Sigmoid colon (tissue), 7 donors: ENCODE data around the gene HDAC9. TPM values are rescaled to one million over a fixed set of nuclear protein-coding genes. Genes with fewer than 3 reads are reported as not detected.

Experiments
- DNase-seq: peaks from one replicate; pipeline ENCODE4 v3.0.0-alpha.2; 2019
- H3K27ac ChIP-seq, 4 donors: fragments of 200-600 bp; sonication (generic); one replicate each; pipeline ENCODE4 v1.5.1; 2016 to 2019; ENCODE audit warnings: mild to moderate bottlenecking in 1 of 4
- H3K27me3 ChIP-seq, 3 donors: fragments of 200-600 bp; sonication (generic); one replicate each; pipeline ENCODE4 v1.5.1; 2019; ENCODE audit warnings: mild to moderate bottlenecking in 1 of 3
- H3K36me3 ChIP-seq, 4 donors: fragments of 200-600 bp; sonication (generic); one replicate each; pipeline ENCODE4 v1.5.1; 2016 to 2019
- H3K4me1 ChIP-seq, 4 donors: fragments of 200-600 bp; sonication (generic); one replicate each; pipeline ENCODE4 v1.5.1; 2017 to 2019
- H3K4me3 ChIP-seq, 4 donors: fragments of 200-600 bp; sonication (generic); one replicate each; pipeline ENCODE4 v1.5.1; 2017 to 2019; ENCODE audit warnings: mild to moderate bottlenecking in 2 of 4, moderate library complexity in 1 of 4
- H3K9me3 ChIP-seq, 4 donors: fragments of 200-600 bp in 3 of 4; sonication (generic) in 3 of 4; one replicate each; pipeline versions ENCODE4 v1.5.1 to v1.6.1; 2013 to 2019
- CTCF ChIP-seq, 4 experiments: fragments of 450-650 bp in 3 of 4; fragments of 200-600 bp in 1 of 4; IDR thresholded peaks; one replicate each; pipeline ENCODE4 v1.5.1; 2016 to 2019; ENCODE audit warnings: antibody characterized with exemption in 4 of 4, mild to moderate bottlenecking in 3 of 4, moderate library complexity in 2 of 4
- EP300 ChIP-seq, 4 donors: sonication (generic); formaldehyde crosslinking; IDR thresholded peaks; one replicate each; pipeline ENCODE4 v1.6.1; 2017; ENCODE audit warnings: antibody characterized with exemption in 4 of 4
- POLR2A ChIP-seq, 2 donors: fragments of 450-650 bp; IDR thresholded peaks; one replicate each; pipeline ENCODE4 v1.6.1; 2016; ENCODE audit warnings: antibody characterized with exemption in 2 of 2, mild to moderate bottlenecking in 2 of 2, moderate library complexity in 2 of 2
- POLR2AphosphoS5 ChIP-seq, 4 donors: sonication (generic); formaldehyde crosslinking; IDR thresholded peaks; one replicate each; pipeline ENCODE4 v1.6.1; 2017; ENCODE audit warnings: antibody characterized with exemption in 4 of 4
- WGBS, 2 donors: extraction: QIAGEN DNeasy Blood & Tissue Kit; methylation state at CpG; one replicate each; pipeline ENCODE4 v1.1.7; 2013; 5-methylcytosine and 5-hydroxymethylcytosine counted together
- intact Hi-C: fragments of 100-400 bp; cut with DNase I; formaldehyde crosslinking; loops from one replicate; pipeline ENCODE4 v1.15.1; 2023
- polyA plus RNA-seq, 3 donors: library from polyadenylated mRNA; stranded (reverse); fragments of 200-250 nt; gene quantifications; one replicate each; pipeline ENCODE4 v1.2.3, GENCODE V29; 2013
- total RNA-seq, 4 donors: library from RNA; depleted of rRNA; stranded (reverse); fragments of >200 nt; gene quantifications; one replicate each; pipeline ENCODE4 v1.1.0, GENCODE V29; 2016
- donor health status: healthy with polysubstance abuse.
- donor health status: Bipolar disorder and iron deficiency.
- donor health status: healthy.

Gene HDAC9
- total and polyA plus RNA-seq, 7 donors = 2.4 to 38.2 (median 22.2) TPM

GRCh38 chr7:18855796-18856195 lies 360.2 kb downstream of the HDAC9 start:
- Histone ChIP-seq H3K36me3 (no peaks in the 10 kb centered on the region), H3K27me3 (no peaks in the 10 kb centered on the region), H3K4me3 (no peak overlapping the region), H3K9me3 (no peaks in the 10 kb centered on the region), H3K27ac (no peak overlapping the region), H3K4me1 (no peaks in the 10 kb centered on the region)
- WGBS, 2 donors = 69 to 83% methylated on average over 4 of the region's 4 CpGs
- TF ChIP-seq POLR2A (IDR thresholded peaks at IDR 0.05) = no peak
- no peak for TF ChIP-seq CTCF (IDR thresholded peaks at IDR 0.05)
- TF ChIP-seq POLR2AphosphoS5 (IDR thresholded peaks at IDR 0.05) = no peak
- no peak for TF ChIP-seq EP300 (IDR thresholded peaks at IDR 0.05)
- no peak for DNase-seq
- intact Hi-C loops = no loop called here

GRCh38 chr7:18858232-18858631 lies 362.7 kb downstream of the HDAC9 start:
- Histone ChIP-seq H3K27me3 (no peaks in the 10 kb centered on the region), H3K9me3 (no peaks in the 10 kb centered on the region), H3K4me3 (no peak overlapping the region), H3K36me3 (no peaks in the 10 kb centered on the region), H3K27ac (no peak overlapping the region), H3K4me1 (no peaks in the 10 kb centered on the region)
- TF ChIP-seq POLR2AphosphoS5 (IDR thresholded peaks at IDR 0.05) (no peak), CTCF (IDR thresholded peaks at IDR 0.05) (no peak), EP300 (IDR thresholded peaks at IDR 0.05) (no peak), POLR2A (IDR thresholded peaks at IDR 0.05) (no peak)
- intact Hi-C loops = no loop called here
- 54 to 67% methylated on average over 3 of the region's 3 CpGs for WGBS, 2 donors
- no peak for DNase-seq

GRCh38 chr7:18859318-18859717 lies 363.8 kb downstream of the HDAC9 start:
- Histone ChIP-seq H3K36me3 (no peaks in the 10 kb centered on the region), H3K4me3 (no peak overlapping the region), H3K27me3 (no peaks in the 10 kb centered on the region), H3K4me1 (no peaks in the 10 kb centered on the region), H3K27ac (no peak overlapping the region), H3K9me3 (no peaks in the 10 kb centered on the region)
- no peak for TF ChIP-seq POLR2A (IDR thresholded peaks at IDR 0.05)
- TF ChIP-seq POLR2AphosphoS5 (IDR thresholded peaks at IDR 0.05) = no peak
- no peak for TF ChIP-seq CTCF (IDR thresholded peaks at IDR 0.05)
- no peak for TF ChIP-seq EP300 (IDR thresholded peaks at IDR 0.05)
- intact Hi-C loops = no loop called here
- no peak for DNase-seq
- 64 to 77% methylated on average over 1 of the region's 1 CpG for WGBS, 2 donors

- no peak for DNase-seq
- Histone ChIP-seq H3K9me3 (no peaks in the 10 kb centered on the region), H3K36me3 (no peaks in the 10 kb centered on the region), H3K4me1 (no peaks in the 10 kb centered on the region), H3K4me3 (no peak overlapping the region), H3K27me3 (no peaks in the 10 kb centered on the region), H3K27ac (no peak overlapping the region)
- no peak for TF ChIP-seq POLR2A (IDR thresholded peaks at IDR 0.05)
- TF ChIP-seq CTCF (IDR thresholded peaks at IDR 0.05) = no peak
- no peak for TF ChIP-seq POLR2AphosphoS5 (IDR thresholded peaks at IDR 0.05)
- TF ChIP-seq EP300 (IDR thresholded peaks at IDR 0.05) = no peak
- intact Hi-C loops = no loop called here
Observed at GRCh38 chr7:18860221-18860620, 364.7 kb downstream of the HDAC9 start.

GRCh38 chr7:18861514-18862118 lies 366.1 kb downstream of the HDAC9 start:
- Histone ChIP-seq H3K4me3 (no peak overlapping the region), H3K36me3 (no peaks in the 10 kb centered on the region), H3K9me3 (no peaks in the 10 kb centered on the region), H3K27ac (no peak overlapping the region), H3K4me1 (no peaks in the 10 kb centered on the region), H3K27me3 (no peaks in the 10 kb centered on the region)
- no peak for DNase-seq
- WGBS, 2 donors = 83 to 87% methylated on average over 4 of the region's 4 CpGs
- no peak for TF ChIP-seq POLR2A (IDR thresholded peaks at IDR 0.05)
- intact Hi-C loops = no loop called here
